ENCODE data around the gene PTPRG.

PTPRG gene

GRCh38 chr3:61768284-61769037 lies 207.1 kb downstream of the PTPRG start:
- no peak for DNase-seq (ENCODE audit: low read depth)

- DNase-seq (ENCODE audit: low read depth), result no peak
These were observed 208.1 kb downstream of the PTPRG start for GRCh38 chr3:61769266-61769990.

GRCh38 chr3:61771976-61772375 lies 210.6 kb downstream of the PTPRG start:
- DNase-seq (ENCODE audit: low read depth), result no peak

- DNase-seq (ENCODE audit: low read depth), result no peak
These were observed 211.1 kb downstream of the PTPRG start for GRCh38 chr3:61772456-61772855.

GRCh38 chr3:61774279-61774890 lies 213.0 kb downstream of the PTPRG start:
- no peak for DNase-seq (ENCODE audit: low read depth)

- no peak for DNase-seq (ENCODE audit: low read depth)
These were observed 215.0 kb downstream of the PTPRG start for GRCh38 chr3:61776390-61776789.

GRCh38 chr3:61777483-61777882 lies 216.1 kb downstream of the PTPRG start:
- no peak for DNase-seq (ENCODE audit: low read depth)

GRCh38 chr3:61778095-61778494 lies 216.7 kb downstream of the PTPRG start:
- DNase-seq (ENCODE audit: low read depth), result no peak

GRCh38 chr3:61780016-61780415 lies 218.6 kb downstream of the PTPRG start:
- no peak for DNase-seq (ENCODE audit: low read depth)

GRCh38 chr3:61780455-61781228 lies 219.3 kb downstream of the PTPRG start:
- DNase-seq (ENCODE audit: low read depth), result no peak

GRCh38 chr3:61783993-61784718 lies 222.8 kb downstream of the PTPRG start:
- no peak for DNase-seq (ENCODE audit: low read depth)

GRCh38 chr3:61788623-61789507 lies 227.5 kb downstream of the PTPRG start:
- DNase-seq (ENCODE audit: low read depth), result no peak

- DNase-seq (ENCODE audit: low read depth), result no peak
These were observed 228.5 kb downstream of the PTPRG start for GRCh38 chr3:61789861-61790260.

GRCh38 chr3:61790411-61790810 lies 229.0 kb downstream of the PTPRG start:
- no peak for DNase-seq (ENCODE audit: low read depth)

- no peak for DNase-seq (ENCODE audit: low read depth)
These were observed 231.7 kb downstream of the PTPRG start for GRCh38 chr3:61793056-61793455.

GRCh38 chr3:61793521-61793920 lies 232.2 kb downstream of the PTPRG start:
- no peak for DNase-seq (ENCODE audit: low read depth)

GRCh38 chr3:61794341-61794740 lies 233.0 kb downstream of the PTPRG start:
- DNase-seq (ENCODE audit: low read depth), result no peak

- no peak for DNase-seq (ENCODE audit: low read depth)
These were observed 233.6 kb downstream of the PTPRG start for GRCh38 chr3:61794961-61795360.

- no peak for DNase-seq (ENCODE audit: low read depth)
These were observed 234.8 kb downstream of the PTPRG start for GRCh38 chr3:61796088-61796680.

GRCh38 chr3:61796911-61797310 lies 235.5 kb downstream of the PTPRG start:
- no peak for DNase-seq (ENCODE audit: low read depth)
